Tracheal epithelial cell (primary cell): ENCODE results near the gene STX12. TPM values are rescaled to one million over a fixed set of nuclear protein-coding genes. Genes with fewer than 3 reads are reported as not detected.

Experiments
- total RNA-seq: library from RNA; depleted of rRNA; stranded (reverse); fragments of >200 nt; gene quantifications from 2 replicates; pipeline ENCODE4 v1.2.1, GENCODE V29; 2014

STX12 gene
- total RNA-seq, result 44.8 and 71.1 TPM in 2 replicates

DNA sequence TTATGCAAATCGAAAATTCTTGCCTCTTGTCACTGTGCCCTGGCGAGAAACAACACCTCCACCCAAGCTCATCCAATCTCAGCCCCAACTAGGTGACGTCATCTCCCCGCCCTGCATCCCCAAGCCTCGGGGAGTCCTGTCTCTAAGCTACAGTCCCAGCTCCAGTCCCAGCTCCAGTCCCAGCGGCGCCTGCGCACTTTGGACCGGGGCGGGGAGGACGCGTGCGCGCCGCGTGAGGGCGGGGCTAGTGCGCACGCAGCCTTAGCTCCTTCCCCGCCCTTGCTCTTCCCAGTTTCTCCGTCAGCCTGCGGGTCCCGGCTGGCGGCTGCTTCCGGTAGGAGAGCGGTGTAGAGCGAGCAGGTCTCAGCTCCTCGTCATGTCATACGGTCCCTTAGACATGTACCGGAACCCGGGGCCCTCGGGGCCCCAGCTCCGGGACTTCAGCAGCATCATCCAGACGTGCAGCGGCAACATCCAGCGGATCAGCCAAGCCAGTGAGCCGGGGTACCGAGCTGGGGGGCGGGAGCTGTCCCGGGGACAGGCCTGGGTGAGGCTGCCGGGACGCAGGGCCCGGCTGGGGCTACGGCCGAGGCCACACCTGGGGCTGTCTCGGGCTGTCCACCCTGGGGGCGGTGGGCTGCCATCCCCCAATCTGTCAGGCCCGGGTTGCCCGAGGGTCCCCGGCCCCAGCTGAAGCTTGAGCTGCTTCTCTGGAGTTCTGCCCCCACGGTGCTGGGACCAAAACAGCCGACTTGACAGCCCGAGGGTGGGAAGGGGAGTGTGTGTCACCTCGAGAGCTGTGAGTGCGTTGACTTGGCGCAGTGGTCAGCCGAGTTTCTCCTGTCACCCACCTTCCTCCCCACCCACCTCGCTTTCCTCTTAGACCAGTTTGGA lies at the start of gene STX12:
Gene STX12 (plus strand): TSS at position 288 of the 894 bp plus-strand sequence. CDS start 89 bp downstream, at position 377.

DNA sequence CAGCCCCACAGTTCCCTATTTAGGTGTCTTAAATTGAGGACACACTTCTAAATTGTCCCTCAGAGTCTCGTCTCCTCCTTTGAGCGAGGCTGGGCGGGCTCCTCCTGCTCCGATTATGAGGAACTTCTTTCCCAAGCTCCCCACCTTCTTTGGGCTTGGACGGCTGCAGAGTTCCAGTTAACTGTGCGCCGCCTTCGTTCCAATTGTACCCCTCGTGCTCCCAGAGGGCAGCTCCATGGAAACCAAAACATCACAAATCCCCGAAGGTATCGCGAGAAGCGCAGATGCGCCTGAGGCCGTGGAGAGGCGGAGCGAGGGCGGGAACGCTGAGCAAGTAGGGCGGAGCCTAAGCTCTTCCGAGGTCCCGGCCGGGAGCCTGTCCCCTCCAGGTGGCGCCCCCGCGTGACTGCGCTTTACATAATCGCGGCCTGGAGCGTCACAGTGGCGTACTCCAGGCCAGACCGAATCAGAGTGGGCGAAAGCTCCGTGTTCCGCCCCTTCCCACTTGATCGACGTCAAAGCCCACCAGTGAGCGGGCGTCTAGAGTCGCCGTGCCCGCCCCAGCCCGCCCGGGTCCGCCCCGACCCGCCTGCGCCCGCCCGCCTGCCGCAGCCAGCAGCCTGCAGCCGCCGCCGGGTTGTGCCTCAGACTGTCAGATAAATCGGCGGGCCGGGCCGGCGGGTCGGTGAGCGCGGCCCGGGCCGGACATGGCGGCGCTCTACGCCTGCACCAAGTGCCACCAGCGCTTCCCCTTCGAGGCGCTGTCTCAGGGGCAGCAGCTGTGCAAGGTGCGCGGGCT lies 47.4 kb upstream of the STX12 start, which contains the start of gene FAM76A:
Gene FAM76A (plus strand): TSS at position 588 of the 799 bp plus-strand sequence. CDS start 120 bp downstream, at position 708.

DNA sequence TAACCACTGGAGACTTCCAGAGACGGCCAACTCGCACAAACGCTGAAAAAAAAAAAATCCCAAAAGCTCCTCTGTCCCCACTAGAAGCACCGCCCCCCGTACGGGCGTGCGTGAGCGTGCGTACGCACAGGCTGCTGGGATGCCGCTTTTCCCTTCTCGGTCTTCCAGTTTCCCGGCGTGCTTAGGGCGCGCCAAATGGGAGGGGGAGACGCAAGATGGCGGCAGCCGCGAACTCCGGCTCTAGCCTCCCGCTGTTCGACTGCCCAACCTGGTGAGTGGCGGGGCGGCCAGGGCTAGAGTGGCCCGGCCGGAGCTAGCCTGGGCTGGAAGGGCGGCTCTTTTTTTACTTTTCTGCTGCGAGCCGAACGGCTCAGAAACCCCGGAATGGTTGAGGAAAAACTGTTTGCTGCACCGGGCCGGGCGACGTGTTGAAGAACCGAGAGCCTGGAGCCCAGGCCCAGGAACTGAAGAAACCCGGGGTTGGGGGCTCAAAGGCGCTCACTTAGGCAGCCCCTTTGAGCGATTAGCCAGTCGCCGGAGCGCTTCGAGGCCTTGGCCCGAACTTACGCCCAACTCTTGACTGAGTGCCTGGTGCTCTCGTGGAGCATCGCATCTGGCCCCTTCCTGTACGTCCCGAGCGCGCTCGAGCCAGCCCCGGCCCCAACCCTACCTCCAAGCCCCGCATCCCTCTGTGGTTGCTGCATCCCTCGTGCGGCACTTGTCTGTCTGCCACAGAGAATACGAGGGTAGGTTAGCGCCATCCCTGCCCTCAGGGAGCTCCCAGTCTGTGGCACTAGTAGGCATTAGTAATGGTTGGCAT lies 57.8 kb downstream of the STX12 start, which contains the start of gene PPP1R8:
Gene PPP1R8 (plus strand): TSS at position 162 of the 820 bp plus-strand sequence. CDS start 54 bp downstream, at position 216.

DNA sequence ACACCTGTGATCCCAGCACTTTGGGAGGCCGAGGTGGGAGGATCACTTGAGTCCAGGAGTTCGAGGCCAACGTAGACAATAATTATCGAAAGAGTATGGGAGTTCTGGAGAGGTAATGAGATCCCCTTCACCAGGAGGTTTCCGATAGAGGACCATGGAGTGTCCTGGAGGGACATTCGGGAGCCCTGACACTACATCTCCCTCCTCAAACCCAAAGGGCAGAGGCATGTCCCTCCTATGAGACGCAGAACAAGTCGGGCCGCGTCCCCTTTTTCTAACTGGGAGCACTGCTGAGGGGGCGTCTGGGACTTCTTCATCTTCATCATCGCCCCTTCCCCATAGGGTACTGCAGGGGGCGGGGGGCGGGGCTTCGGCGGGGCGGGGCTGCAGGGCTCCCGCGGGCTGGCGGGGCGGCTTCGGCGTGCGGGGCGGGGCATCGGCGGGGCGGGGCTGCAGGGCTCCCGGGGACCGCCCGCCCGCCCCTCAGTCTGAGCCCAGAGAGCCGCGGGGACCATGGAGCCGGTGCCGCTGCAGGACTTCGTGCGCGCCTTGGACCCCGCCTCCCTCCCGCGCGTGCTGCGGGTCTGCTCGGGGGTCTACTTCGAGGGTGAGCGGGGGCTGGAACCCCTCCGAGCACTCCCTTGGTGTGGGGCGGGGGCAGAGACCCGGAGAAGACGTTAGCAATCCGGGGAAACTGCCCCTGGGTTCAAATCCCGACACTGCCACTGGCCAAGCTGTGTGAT lies 99.2 kb downstream of the STX12 start, which contains the start of gene THEMIS2:
Gene THEMIS2 (plus strand): TSS at position 486 of the 743 bp plus-strand sequence. CDS start 28 bp downstream, at position 514.

Other genes starting within 250 kb of the STX12 start
- 13.0 and 13.3 TPM in 2 replicates for gene AHDC1, start 169.1 kb upstream of the STX12 start, total RNA-seq
- 0.64 and 0.72 TPM in 2 replicates for gene FGR, start 138.0 kb upstream of the STX12 start, total RNA-seq
- gene IFI6, start 101.0 kb upstream of the STX12 start, total RNA-seq, result 3.6 and 24.1 TPM in 2 replicates
- 10.6 and 13.9 TPM in 2 replicates for gene FAM76A, start 47.3 kb upstream of the STX12 start, total RNA-seq
- gene PPP1R8, start 57.6 kb downstream of the STX12 start, total RNA-seq, result 40.5 and 46.0 TPM in 2 replicates
- 8.1 and 18.6 TPM in 2 replicates for gene THEMIS2, start 99.3 kb downstream of the STX12 start, total RNA-seq
- 24.1 and 26.0 TPM in 2 replicates for gene RPA2, start 141.4 kb downstream of the STX12 start, total RNA-seq
- gene SMPDL3B, start 161.8 kb downstream of the STX12 start, total RNA-seq, result 1.1 and 8.2 TPM in 2 replicates
- 2.2 and 5.3 TPM in 2 replicates for gene XKR8, start 186.8 kb downstream of the STX12 start, total RNA-seq